ENCODE data around the gene BAIAP2L2.
"Not testable (repeated sequence)": the region's sequence is repeated elsewhere in the genome, so short reads cannot be mapped to it uniquely, and the experiment has no call there.

BAIAP2L2 gene

GRCh38 chr22:38110008-38110862 lies at the start of gene BAIAP2L2:
Gene BAIAP2L2 (minus strand): TSS chr22:38110684. CDS start chr22:38110525, 159 bp downstream.
- DNase-seq: no peak

- no peak for DNase-seq
These were observed 45.2 kb upstream of the BAIAP2L2 start for GRCh38 chr22:38155703-38156102.

GRCh38 chr22:38154563-38154915 lies 44.1 kb upstream of the BAIAP2L2 start:
- DNase-seq: not testable (repeated sequence)

- DNase-seq: no peak
These were observed 43.5 kb upstream of the BAIAP2L2 start for GRCh38 chr22:38153821-38154562.

GRCh38 chr22:38151126-38151500 lies 40.6 kb upstream of the BAIAP2L2 start:
- DNase-seq: no peak

- DNase-seq: no peak
These were observed 37.8 kb upstream of the BAIAP2L2 start for GRCh38 chr22:38148245-38148644.

GRCh38 chr22:38146166-38146565 lies 35.7 kb upstream of the BAIAP2L2 start:
- not testable (repeated sequence) for DNase-seq

- no peak for DNase-seq
These were observed 33.5 kb upstream of the BAIAP2L2 start for GRCh38 chr22:38144025-38144405.

- DNase-seq: no peak
These were observed 32.1 kb upstream of the BAIAP2L2 start for GRCh38 chr22:38142606-38143005.

- DNase-seq: no peak
These were observed 30.9 kb upstream of the BAIAP2L2 start for GRCh38 chr22:38141217-38141973.

- no peak for DNase-seq
These were observed 29.4 kb upstream of the BAIAP2L2 start for GRCh38 chr22:38139901-38140300.

GRCh38 chr22:38138961-38139360 lies 28.5 kb upstream of the BAIAP2L2 start:
- DNase-seq: no peak

GRCh38 chr22:38137876-38138687 lies 27.6 kb upstream of the BAIAP2L2 start:
- DNase-seq: no peak

- DNase-seq: no peak
These were observed 26.1 kb upstream of the BAIAP2L2 start for GRCh38 chr22:38136607-38137006.

- no peak for DNase-seq
These were observed 24.7 kb upstream of the BAIAP2L2 start for GRCh38 chr22:38135133-38135706.

GRCh38 chr22:38133331-38133730 lies 22.8 kb upstream of the BAIAP2L2 start:
- no peak for DNase-seq

GRCh38 chr22:38132794-38133193 lies 22.3 kb upstream of the BAIAP2L2 start:
- no peak for DNase-seq

- no peak for DNase-seq
These were observed 21.7 kb upstream of the BAIAP2L2 start for GRCh38 chr22:38132136-38132535.

GRCh38 chr22:38131399-38131798 lies 20.9 kb upstream of the BAIAP2L2 start:
- no peak for DNase-seq

- DNase-seq: no peak
These were observed 19.4 kb upstream of the BAIAP2L2 start for GRCh38 chr22:38129856-38130255.

- no peak for DNase-seq
These were observed 18.5 kb upstream of the BAIAP2L2 start for GRCh38 chr22:38129021-38129420.

GRCh38 chr22:38127869-38128268 lies 17.4 kb upstream of the BAIAP2L2 start:
- DNase-seq: no peak

All from NCI-H2171 (cell line).